K562 (cell line): ENCODE data around the gene RSPH1. TPM values are rescaled to one million over a fixed set of nuclear protein-coding genes. Genes with fewer than 3 reads are reported as not detected.

ENCODE experiments used
- ATAC-seq: fragments of 200-7000 bp; cut with Tn5 transposase; 3 replicates; pipeline ENCODE4 v1.9.1; 2020; ENCODE audit warnings: moderate library complexity
- BruUV-seq: library from RNA; stranded (reverse); fragments of 400-500 nt; replicated peaks from 2 replicates; lab custom pipeline; 2021; lab: Mats Ljungman, UMichigan
- CTCF ChIA-PET: fragments of 300-600 bp; formaldehyde crosslinking; extraction: SDS; loops from one replicate; lab custom pipeline; 2021; ENCODE audit warnings: low intra/inter-chr PET ratio; lab: Yijun Ruan, JAX
- POLR2A ChIA-PET: fragments of 300-600, 350-650 bp; sonication (Branson Sonifier 250); formaldehyde crosslinking; extraction: SDS; loops from one replicate; lab custom pipeline; 2021; ENCODE audit warnings: antibody characterized with exemption, inconsistent platforms; lab: Yijun Ruan, JAX
- DNase-seq, 4 experiments: peaks; one replicate each; pipeline versions ENCODE4 v3.0.0 to v3.0.0-alpha.2; 2011 to 2018; ENCODE audit warnings: low spot score in 3 of 4, mixed read lengths in 3 of 4; ENCODE audit errors: extremely low read depth in 1 of 4
- FAIRE-seq: peaks from 2 replicates; lab custom pipeline; 2011; peaks lifted over from hg19 to GRCh38; lab: Jason Lieb, UNC
- H2AFZ ChIP-seq: 2 replicates; pipeline ENCODE4 v1.6.0; 2011; ENCODE audit warnings: low read depth, low read length, control low read depth, inconsistent platforms
- H3K27ac ChIP-seq: fragments of 200-600 bp; 3 replicates; pipeline ENCODE4 v1.8.0; 2011; ENCODE audit warnings: low read depth, mild to moderate bottlenecking, control low read depth, inconsistent platforms, low read length, moderate library complexity, mixed read lengths; ENCODE audit errors: extremely low read depth
- H3K27me3 ChIP-seq, 2 experiments: fragments of 300-600 bp in 1 of 2; 2 replicates in 1 of 2; 3 replicates in 1 of 2; pipeline versions ENCODE4 v1.6.0 to v1.8.0; 2011; ENCODE audit warnings: inconsistent platforms in 2 of 2, low read length in 2 of 2, mild to moderate bottlenecking in 1 of 2, mixed read lengths in 1 of 2, moderate library complexity in 1 of 2; ENCODE audit not compliant: control insufficient read depth in 2 of 2, insufficient read depth in 2 of 2
- H3K36me3 ChIP-seq: fragments of 300-600 bp; 3 replicates; pipeline ENCODE4 v1.8.0; 2011; ENCODE audit warnings: mild to moderate bottlenecking, low read length, inconsistent platforms; ENCODE audit not compliant: control insufficient read depth, insufficient read depth
- H3K4me1 ChIP-seq, 2 experiments: fragments of 200-600 bp in 1 of 2; replicated peaks in 1 of 2; 2 replicates in 1 of 2; 3 replicates in 1 of 2; pipeline versions ENCODE4 v1.5.1 to v1.8.0; 2011; ENCODE audit warnings: inconsistent platforms in 2 of 2, low read length in 2 of 2, mild to moderate bottlenecking in 1 of 2, mixed read lengths in 1 of 2, moderate library complexity in 1 of 2; ENCODE audit not compliant: control insufficient read depth in 2 of 2, insufficient read depth in 2 of 2
- H3K4me2 ChIP-seq: 2 replicates; pipeline ENCODE4 v1.6.1; 2011; ENCODE audit warnings: low read length, control low read depth, inconsistent platforms, mixed read lengths; ENCODE audit not compliant: insufficient read depth
- H3K4me3 ChIP-seq: fragments of 200-600 bp; sonication (generic), shearing (Covaris generic); 2 replicates; pipeline ENCODE4 v1.5.1; 2016; ENCODE audit warnings: control low read depth, inconsistent platforms
- H3K79me2 ChIP-seq: fragments of 200-600 bp; 3 replicates; pipeline ENCODE4 v1.8.0; 2011; ENCODE audit warnings: low read length, inconsistent platforms; ENCODE audit not compliant: control insufficient read depth, insufficient read depth
- H3K9ac ChIP-seq, 2 experiments: 2 replicates each; pipeline versions ENCODE4 v1.6.0 to v1.6.1; 2011; ENCODE audit warnings: low read depth in 2 of 2, low read length in 2 of 2, control low read depth in 1 of 2, inconsistent platforms in 1 of 2, mild to moderate bottlenecking in 1 of 2, mixed read lengths in 1 of 2; ENCODE audit not compliant: insufficient read depth in 1 of 2
- H3K9me1 ChIP-seq: one replicate; pipeline ENCODE4 v1.6.0; 2011; ENCODE audit warnings: inconsistent platforms, mild to moderate bottlenecking, low read length, moderate library complexity; ENCODE audit not compliant: control insufficient read depth, insufficient read depth
- H3K9me3 ChIP-seq: replicated peaks from 2 replicates; pipeline ENCODE4 v1.5.1; 2011; ENCODE audit warnings: low read depth, low read length, inconsistent platforms; ENCODE audit not compliant: control insufficient read depth, insufficient read depth
- H4K20me1 ChIP-seq: replicated peaks from 2 replicates; pipeline ENCODE4 v1.6.1; 2011; ENCODE audit warnings: low read length, inconsistent platforms, mixed read lengths; ENCODE audit not compliant: control insufficient read depth, insufficient read depth
- ASH1L ChIP-seq: fragments of 450-650 bp; IDR thresholded peaks from 2 replicates; pipeline ENCODE4 v1.6.1; 2018; ENCODE audit warnings: borderline replicate concordance, mild to moderate bottlenecking, low read depth; ENCODE audit not compliant: partially characterized antibody
- ATF1 ChIP-seq, 2 experiments: fragments of 450-650 bp in 1 of 2; IDR thresholded peaks; 2 replicates each; pipeline ENCODE4 v1.6.1; 2016; ENCODE audit warnings: missing compliant biosample characterization in 1 of 2, missing genetic modification characterization in 1 of 2
- CHD4 ChIP-seq: fragments of 200-600 bp; sonication (generic); IDR thresholded peaks from 3 replicates; pipeline ENCODE4 v1.6.1; 2012; ENCODE audit warnings: low read depth, mild to moderate bottlenecking, mixed read lengths, low read length, inconsistent platforms; ENCODE audit not compliant: insufficient read depth, insufficient replicate concordance, poor library complexity, severe bottlenecking
- MBD2 ChIP-seq: sonication (generic); IDR thresholded peaks from 2 replicates; pipeline ENCODE4 v1.6.1; 2016; ENCODE audit warnings: low read depth, borderline replicate concordance
- RBM25 ChIP-seq: fragments of 200-400 bp; formaldehyde crosslinking; IDR thresholded peaks from 2 replicates; pipeline ENCODE4 v1.6.1; 2018; ENCODE audit warnings: low read length, low read depth, moderate library complexity; ENCODE audit not compliant: severe bottlenecking
- SOX6 ChIP-seq: fragments of 450-650 bp; IDR thresholded peaks from 2 replicates; pipeline ENCODE4 v1.6.1; 2014; ENCODE audit warnings: mild to moderate bottlenecking
- TAF1 ChIP-seq: IDR thresholded peaks from 2 replicates; pipeline ENCODE4 v1.6.1; 2011; ENCODE audit warnings: mild to moderate bottlenecking, low read length, moderate library complexity; ENCODE audit not compliant: insufficient read depth, control insufficient read depth, severe bottlenecking; ENCODE audit errors: extremely low read depth
- ZNF197 ChIP-seq: fragments of 200-800 bp; sonication (Bioruptor generic); IDR thresholded peaks from 2 replicates; pipeline ENCODE4 v1.6.1; 2016; ENCODE audit warnings: low read depth, missing genetic modification characterization, missing compliant biosample characterization
- WGBS: fragments of 100-300 bp; shearing (Covaris generic); methylation state at CpG from one replicate; pipeline ENCODE4 v1.1.6; 2016; ENCODE audit warnings: low coverage, mixed read lengths; ENCODE audit not compliant: insufficient coverage; ENCODE audit errors: missing lambda C conversion rate; 5-methylcytosine and 5-hydroxymethylcytosine counted together
- in situ Hi-C: fragments of 300-500 bp; cut with MboI; formaldehyde crosslinking; loops from 4 replicates; pipeline ENCODE4 v1.15.0; 2018; ENCODE audit warnings: inconsistent platforms, mixed read lengths
- intact Hi-C: fragments of 100-400 bp; cut with micrococcal nuclease; formaldehyde crosslinking; loops from 2 replicates; pipeline ENCODE4 v1.14.2; 2022
- polyA plus RNA-seq, 8 experiments: library from polyadenylated mRNA; depleted of rRNA in 4 of 8; stranded (reverse) in 5 of 8; unstranded in 3 of 8; fragments of >200 nt; fragmentation: Nextera tagmentation in 2 of 8; fragmentation: Illumina TruSeq in 1 of 8; extraction: Ambion mirVana in 2 of 8; extraction: Trizol in 1 of 8; gene quantifications; 2 replicates each; pipeline versions ENCODE4 v1.2.1 to v1.2.3, GENCODE V29; 2011 to 2014; ENCODE audit warnings: inconsistent platforms in 1 of 8, missing spikeins in 1 of 8
- total RNA-seq, 7 experiments: library from RNA; depleted of rRNA in 6 of 7; stranded (reverse); fragments of >200 nt in 6 of 7; fragmentation: Illumina TruSeq in 2 of 7; extraction: Trizol in 2 of 7; gene quantifications; 2 replicates each; pipeline versions ENCODE4 v1.2.1 to v1.2.3, GENCODE V29; 2011 to 2021; ENCODE audit warnings: low replicate concordance in 1 of 7
- TF ChIP-seq, protein P1 (sequence below): fragments of 250-450 bp; sonication (Bioruptor Pico); IDR thresholded peaks from 2 replicates; pipeline ENCODE4 v1.4.0; 2020; ENCODE audit warnings: mild to moderate bottlenecking, moderate library complexity
- TF ChIP-seq, protein P2 (sequence below): fragments of 450-650 bp; formaldehyde crosslinking; IDR thresholded peaks from 2 replicates; pipeline ENCODE4 v1.4.0; 2020; ENCODE audit warnings: mild to moderate bottlenecking, moderate library complexity
- TF ChIP-seq, protein P3 (sequence below): fragments of 450-650 bp; IDR thresholded peaks from one replicate; pipeline ENCODE4 v1.6.1; 2018; ENCODE audit warnings: mild to moderate bottlenecking, moderate library complexity; ENCODE audit not compliant: partially characterized antibody
- TF ChIP-seq, protein P4 (sequence below): fragments of 450-650 bp; formaldehyde crosslinking; conservative IDR thresholded peaks from 2 replicates; pipeline ENCODE4 v1.4.0; 2022; ENCODE audit warnings: mild to moderate bottlenecking, missing genetic modification characterization

Gene RSPH1
- total and polyA plus RNA-seq, 9 of the 15 experiments (the other 6 are each of a cell fraction or from before 2014, with no cell fraction given): 0.17 TPM; not detected in 8

DNA sequence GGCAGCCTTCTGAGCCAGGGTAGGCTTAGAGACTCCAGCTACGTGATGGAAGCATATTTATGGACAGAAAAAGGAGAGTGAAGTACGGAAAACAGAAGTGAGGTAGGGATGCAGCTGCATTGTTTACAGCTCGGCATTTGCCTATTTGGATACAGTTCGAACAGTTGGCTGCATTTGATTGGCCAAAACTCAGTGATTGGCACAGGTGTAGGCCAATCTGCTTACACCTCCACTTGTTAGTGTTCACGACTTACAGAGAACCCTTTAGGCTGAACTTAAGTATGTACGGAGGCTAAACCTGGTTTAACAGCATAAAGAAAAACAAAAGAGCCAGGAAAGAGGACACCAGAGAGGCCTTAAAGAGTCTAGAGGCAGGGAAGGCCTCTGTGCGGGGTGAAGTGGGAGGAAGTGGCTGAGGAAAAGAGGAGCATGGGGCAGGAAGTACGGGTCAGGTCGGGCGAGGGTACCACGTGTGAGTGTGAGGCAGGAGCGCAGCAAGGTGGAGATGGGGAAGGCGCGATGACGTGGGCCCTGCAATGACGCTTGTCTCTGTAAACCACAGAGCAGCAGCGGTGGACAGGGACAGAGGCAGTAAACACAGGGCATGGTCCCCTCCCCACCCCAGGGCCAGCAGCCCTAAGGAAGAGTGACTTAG, 32.0 kb downstream of the RSPH1 start:
- WGBS: 26% methylated on average over 17 of the region's 17 CpGs
- Histone ChIP-seq H3K4me1 (peaks cover 29 to 47% of the 10 kb centered on the region in 2 experiments), H3K27me3 (peaks cover 0 to 6% of the 10 kb centered on the region in 2 experiments; a peak in 1 of 5 replicates), H4K20me1 (no peaks in the 10 kb centered on the region), H3K27ac (no peak overlapping the region; the same call in 1 of the 3 replicates), H3K4me3 (no peak overlapping the region), H3K9me1 (no peaks in the 10 kb centered on the region), H3K79me2 (no peaks in the 10 kb centered on the region), H3K9me3 (no peaks in the 10 kb centered on the region), H3K4me2 (no peak overlapping the region; the same call in 1 of the 2 replicates), H3K36me3 (no peaks in the 10 kb centered on the region), H2AFZ (peak overlapping the region; percentile 92), H3K9ac (no peak overlapping the region; a peak in 1 of 4 replicates)
- DNase-seq (peak in 2 of 4 experiments; percentile 75 to 76), ATAC-seq (peak; percentile 60), FAIRE-seq (peak; percentile 46)
- ChIA-PET POLR2A (interaction anchor here (0.7 kb wide), 1 partner anchor 352 kb away, joined by 4 read pairs; no protein-coding TSS in a partner anchor), CTCF (no interaction called here)
- BruUV-seq: no TSS peak
- in situ Hi-C loops: no loop called here
- intact Hi-C loops: loop anchor here (2.0 kb wide), 1 partner anchor 37 kb away; no protein-coding TSS in a partner anchor
- peak; percentile 59; the same call in 1 of the 2 replicates for TF ChIP-seq MBD2
- TF ChIP-seq TAF1: no peak
- TF ChIP-seq, protein P1, sequence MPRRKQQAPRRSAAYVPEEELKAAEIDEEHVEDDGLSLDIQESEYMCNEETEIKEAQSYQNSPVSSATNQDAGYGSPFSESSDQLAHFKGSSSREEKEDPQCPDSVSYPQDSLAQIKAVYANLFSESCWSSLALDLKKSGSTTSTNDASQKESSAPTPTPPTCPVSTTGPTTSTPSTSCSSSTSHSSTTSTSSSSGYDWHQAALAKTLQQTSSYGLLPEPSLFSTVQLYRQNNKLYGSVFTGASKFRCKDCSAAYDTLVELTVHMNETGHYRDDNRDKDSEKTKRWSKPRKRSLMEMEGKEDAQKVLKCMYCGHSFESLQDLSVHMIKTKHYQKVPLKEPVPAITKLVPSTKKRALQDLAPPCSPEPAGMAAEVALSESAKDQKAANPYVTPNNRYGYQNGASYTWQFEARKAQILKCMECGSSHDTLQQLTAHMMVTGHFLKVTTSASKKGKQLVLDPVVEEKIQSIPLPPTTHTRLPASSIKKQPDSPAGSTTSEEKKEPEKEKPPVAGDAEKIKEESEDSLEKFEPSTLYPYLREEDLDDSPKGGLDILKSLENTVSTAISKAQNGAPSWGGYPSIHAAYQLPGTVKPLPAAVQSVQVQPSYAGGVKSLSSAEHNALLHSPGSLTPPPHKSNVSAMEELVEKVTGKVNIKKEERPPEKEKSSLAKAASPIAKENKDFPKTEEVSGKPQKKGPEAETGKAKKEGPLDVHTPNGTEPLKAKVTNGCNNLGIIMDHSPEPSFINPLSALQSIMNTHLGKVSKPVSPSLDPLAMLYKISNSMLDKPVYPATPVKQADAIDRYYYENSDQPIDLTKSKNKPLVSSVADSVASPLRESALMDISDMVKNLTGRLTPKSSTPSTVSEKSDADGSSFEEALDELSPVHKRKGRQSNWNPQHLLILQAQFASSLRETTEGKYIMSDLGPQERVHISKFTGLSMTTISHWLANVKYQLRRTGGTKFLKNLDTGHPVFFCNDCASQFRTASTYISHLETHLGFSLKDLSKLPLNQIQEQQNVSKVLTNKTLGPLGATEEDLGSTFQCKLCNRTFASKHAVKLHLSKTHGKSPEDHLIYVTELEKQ (CRISPR knock-in tag): no peak
- TF ChIP-seq SOX6: no peak
- peak; percentile 75 for TF ChIP-seq ASH1L
- TF ChIP-seq, protein P2, sequence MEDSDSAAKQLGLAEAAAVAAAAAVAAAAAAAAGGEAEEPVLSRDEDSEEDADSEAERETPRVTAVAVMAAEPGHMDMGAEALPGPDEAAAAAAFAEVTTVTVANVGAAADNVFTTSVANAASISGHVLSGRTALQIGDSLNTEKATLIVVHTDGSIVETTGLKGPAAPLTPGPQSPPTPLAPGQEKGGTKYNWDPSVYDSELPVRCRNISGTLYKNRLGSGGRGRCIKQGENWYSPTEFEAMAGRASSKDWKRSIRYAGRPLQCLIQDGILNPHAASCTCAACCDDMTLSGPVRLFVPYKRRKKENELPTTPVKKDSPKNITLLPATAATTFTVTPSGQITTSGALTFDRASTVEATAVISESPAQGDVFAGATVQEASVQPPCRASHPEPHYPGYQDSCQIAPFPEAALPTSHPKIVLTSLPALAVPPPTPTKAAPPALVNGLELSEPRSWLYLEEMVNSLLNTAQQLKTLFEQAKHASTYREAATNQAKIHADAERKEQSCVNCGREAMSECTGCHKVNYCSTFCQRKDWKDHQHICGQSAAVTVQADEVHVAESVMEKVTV: no peak
- TF ChIP-seq ZNF197 (CRISPR knock-in tag): no peak
- TF ChIP-seq CHD4: no peak
- TF ChIP-seq RBM25: peak; percentile 88
- TF ChIP-seq, protein P3, sequence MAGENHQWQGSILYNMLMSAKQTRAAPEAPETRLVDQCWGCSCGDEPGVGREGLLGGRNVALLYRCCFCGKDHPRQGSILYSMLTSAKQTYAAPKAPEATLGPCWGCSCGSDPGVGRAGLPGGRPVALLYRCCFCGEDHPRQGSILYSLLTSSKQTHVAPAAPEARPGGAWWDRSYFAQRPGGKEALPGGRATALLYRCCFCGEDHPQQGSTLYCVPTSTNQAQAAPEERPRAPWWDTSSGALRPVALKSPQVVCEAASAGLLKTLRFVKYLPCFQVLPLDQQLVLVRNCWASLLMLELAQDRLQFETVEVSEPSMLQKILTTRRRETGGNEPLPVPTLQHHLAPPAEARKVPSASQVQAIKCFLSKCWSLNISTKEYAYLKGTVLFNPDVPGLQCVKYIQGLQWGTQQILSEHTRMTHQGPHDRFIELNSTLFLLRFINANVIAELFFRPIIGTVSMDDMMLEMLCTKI: no peak
- no peak for TF ChIP-seq ATF1 (CRISPR knock-in tag; IDR thresholded peaks at IDR 0.05)
- 0 out of 2 replicates have a peak, but pooled peaks have one; percentile 22 for TF ChIP-seq ATF1 (tag; IDR thresholded peaks at IDR 0.05)
- TF ChIP-seq, protein P4, sequence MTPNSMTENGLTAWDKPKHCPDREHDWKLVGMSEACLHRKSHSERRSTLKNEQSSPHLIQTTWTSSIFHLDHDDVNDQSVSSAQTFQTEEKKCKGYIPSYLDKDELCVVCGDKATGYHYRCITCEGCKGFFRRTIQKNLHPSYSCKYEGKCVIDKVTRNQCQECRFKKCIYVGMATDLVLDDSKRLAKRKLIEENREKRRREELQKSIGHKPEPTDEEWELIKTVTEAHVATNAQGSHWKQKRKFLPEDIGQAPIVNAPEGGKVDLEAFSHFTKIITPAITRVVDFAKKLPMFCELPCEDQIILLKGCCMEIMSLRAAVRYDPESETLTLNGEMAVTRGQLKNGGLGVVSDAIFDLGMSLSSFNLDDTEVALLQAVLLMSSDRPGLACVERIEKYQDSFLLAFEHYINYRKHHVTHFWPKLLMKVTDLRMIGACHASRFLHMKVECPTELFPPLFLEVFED (CRISPR knock-in tag): peak; percentile 76; the same call in 1 of the 2 replicates
